KMS-11 (cell line): ENCODE results near the gene MLLT11.

ENCODE experiments used
- H2AFZ ChIP-seq: fragments of 200-600 bp; sonication (generic); 2 replicates; pipeline ENCODE4 v1.6.1; 2016; ENCODE audit warnings: antibody characterized with exemption, mixed run types, low read depth
- H3K27ac ChIP-seq: fragments of 200-600 bp; sonication (generic); 2 replicates; pipeline ENCODE4 v1.6.1; 2016; ENCODE audit warnings: mild to moderate bottlenecking, mixed run types
- H3K27me3 ChIP-seq: fragments of 200-600 bp; sonication (generic); 2 replicates; pipeline ENCODE4 v1.6.1; 2017; ENCODE audit warnings: mild to moderate bottlenecking, low read depth, mixed run types, moderate library complexity; ENCODE audit not compliant: insufficient read depth
- H3K36me3 ChIP-seq: fragments of 200-600 bp; sonication (generic); 2 replicates; pipeline ENCODE4 v1.6.1; 2017; ENCODE audit warnings: mild to moderate bottlenecking, mixed run types; ENCODE audit not compliant: insufficient read depth
- H3K4me1 ChIP-seq: fragments of 200-600 bp; sonication (generic); 2 replicates; pipeline ENCODE4 v1.6.1; 2016; ENCODE audit warnings: mild to moderate bottlenecking, low read depth, mixed run types; ENCODE audit not compliant: poor library complexity, severe bottlenecking
- H3K4me2 ChIP-seq: fragments of 200-600 bp; sonication (generic); 2 replicates; pipeline ENCODE4 v1.7.0; 2016; ENCODE audit warnings: mild to moderate bottlenecking, mixed run types
- H3K4me3 ChIP-seq: fragments of 200-600 bp; sonication (generic); IDR thresholded peaks from 2 replicates; pipeline ENCODE4 v1.6.1; 2017; ENCODE audit warnings: low read depth, low read length, mixed read lengths; ENCODE audit not compliant: insufficient read depth
- H3K79me2 ChIP-seq: fragments of 200-600 bp; sonication (generic); 2 replicates; pipeline ENCODE4 v1.6.1; 2016; ENCODE audit warnings: low read depth, mixed run types; ENCODE audit not compliant: insufficient read depth
- H3K9ac ChIP-seq: fragments of 200-600 bp; sonication (generic); 2 replicates; pipeline ENCODE4 v1.6.1; 2016; ENCODE audit warnings: mild to moderate bottlenecking, mixed run types
- H4K20me1 ChIP-seq: fragments of 200-600 bp; sonication (generic); 2 replicates; pipeline ENCODE4 v1.6.1; 2016; ENCODE audit warnings: mild to moderate bottlenecking, mixed run types; ENCODE audit not compliant: insufficient read depth
- TF ChIP-seq, protein P1 (sequence below): fragments of 200-600 bp; sonication (generic); conservative IDR thresholded peaks from 2 replicates; pipeline ENCODE4 v1.6.1; 2017; ENCODE audit warnings: low read depth, mild to moderate bottlenecking, antibody characterized with exemption, low read length, moderate library complexity, mixed read lengths

The MLLT11 gene

DNA sequence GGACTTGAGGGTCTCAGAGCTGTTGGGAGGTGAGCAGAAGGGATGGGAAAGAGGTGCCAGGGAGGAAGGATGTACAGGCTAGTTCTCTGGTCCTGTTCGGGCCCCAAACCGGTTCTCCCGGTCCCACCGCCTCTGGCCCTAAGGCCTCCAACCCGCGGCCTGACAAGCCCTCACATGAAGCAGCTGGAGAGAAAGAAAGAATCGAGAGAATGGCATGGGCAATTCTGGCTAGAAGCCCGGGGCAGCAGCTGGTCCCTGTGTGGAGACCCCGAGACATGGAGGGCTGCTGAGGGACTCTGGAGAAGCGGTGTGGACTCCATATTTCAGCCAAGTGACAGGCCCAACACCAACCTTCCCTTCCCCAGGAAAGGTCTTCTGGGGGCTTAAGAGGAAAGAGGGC, 1.5 kb upstream of the MLLT11 start:
- H3K36me3 ChIP-seq = peaks cover 17% of the 10 kb centered on the region; the same call in 1 of the 2 replicates
- peak overlapping the region; percentile 75 for H3K4me2 ChIP-seq
- peaks cover 5% of the 10 kb centered on the region; the same call in 1 of the 2 replicates for H4K20me1 ChIP-seq
- peaks cover 48% of the 10 kb centered on the region for H3K79me2 ChIP-seq
- TF ChIP-seq, protein P1, sequence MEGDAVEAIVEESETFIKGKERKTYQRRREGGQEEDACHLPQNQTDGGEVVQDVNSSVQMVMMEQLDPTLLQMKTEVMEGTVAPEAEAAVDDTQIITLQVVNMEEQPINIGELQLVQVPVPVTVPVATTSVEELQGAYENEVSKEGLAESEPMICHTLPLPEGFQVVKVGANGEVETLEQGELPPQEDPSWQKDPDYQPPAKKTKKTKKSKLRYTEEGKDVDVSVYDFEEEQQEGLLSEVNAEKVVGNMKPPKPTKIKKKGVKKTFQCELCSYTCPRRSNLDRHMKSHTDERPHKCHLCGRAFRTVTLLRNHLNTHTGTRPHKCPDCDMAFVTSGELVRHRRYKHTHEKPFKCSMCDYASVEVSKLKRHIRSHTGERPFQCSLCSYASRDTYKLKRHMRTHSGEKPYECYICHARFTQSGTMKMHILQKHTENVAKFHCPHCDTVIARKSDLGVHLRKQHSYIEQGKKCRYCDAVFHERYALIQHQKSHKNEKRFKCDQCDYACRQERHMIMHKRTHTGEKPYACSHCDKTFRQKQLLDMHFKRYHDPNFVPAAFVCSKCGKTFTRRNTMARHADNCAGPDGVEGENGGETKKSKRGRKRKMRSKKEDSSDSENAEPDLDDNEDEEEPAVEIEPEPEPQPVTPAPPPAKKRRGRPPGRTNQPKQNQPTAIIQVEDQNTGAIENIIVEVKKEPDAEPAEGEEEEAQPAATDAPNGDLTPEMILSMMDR = no peak
- H3K27me3 ChIP-seq = no peaks in the 10 kb centered on the region
- H3K4me1 ChIP-seq = peaks cover 38% of the 10 kb centered on the region
- peak overlapping the region; percentile 67 for H3K9ac ChIP-seq
- H3K27ac ChIP-seq = peak overlapping the region; percentile 32; the same call in 1 of the 2 replicates
- H3K4me3 ChIP-seq = peak overlapping the region; percentile 98
- peak overlapping the region; percentile 90; the same call in 1 of the 2 replicates for H2AFZ ChIP-seq

DNA sequence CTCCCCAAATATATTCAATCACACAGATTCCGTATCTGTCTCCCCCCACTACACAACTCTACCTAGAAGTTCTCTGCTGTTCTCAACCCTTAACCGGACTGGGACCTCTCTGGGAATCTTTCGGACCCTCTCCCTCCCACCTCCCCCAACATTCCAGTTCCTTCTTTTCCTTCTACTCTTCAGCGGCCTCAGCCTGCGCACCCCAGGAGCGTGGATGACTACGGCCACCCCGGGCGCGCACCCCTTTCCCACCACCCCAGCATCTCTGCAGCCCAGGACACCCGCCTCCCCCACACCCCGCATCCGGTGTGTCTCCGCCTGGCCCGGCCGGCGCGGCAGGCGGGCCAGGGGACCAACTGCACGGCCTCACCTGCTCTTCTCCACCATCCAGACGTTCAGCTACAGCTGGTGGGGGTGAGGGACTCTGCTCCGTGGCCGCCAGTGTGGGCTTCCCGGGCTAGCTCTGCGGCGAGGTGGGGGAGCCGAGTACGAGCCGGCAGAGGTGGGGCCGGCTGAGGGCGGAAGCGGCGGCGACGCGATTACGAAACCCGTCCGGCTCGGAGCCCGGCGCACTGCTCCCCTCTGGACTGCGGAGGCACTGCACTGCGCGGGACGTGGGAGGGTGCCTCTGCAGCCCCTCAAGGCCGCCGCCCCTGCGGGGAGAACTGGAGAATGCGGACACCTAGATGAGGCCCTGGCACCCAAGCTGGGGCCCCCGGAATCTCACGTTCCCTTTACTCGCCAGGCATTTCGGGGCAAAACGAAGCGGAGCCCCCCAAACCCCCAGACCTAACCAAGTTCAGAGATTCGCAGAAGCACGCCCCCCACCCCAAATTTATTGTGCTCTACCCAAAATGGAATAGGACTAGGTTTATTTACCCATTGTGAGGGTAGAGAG, 839 bp upstream of the MLLT11 start, which contains the start of gene CDC42SE1:
Gene CDC42SE1, minus strand, starts transcription at position 514 of the 898 bp plus-strand sequence. CDS start 3,892 bp downstream, outside the sequence.
- Histone ChIP-seq H3K27ac (peak within 1 kb of the TSS; percentile 32), H2AFZ (peak within 1 kb of the TSS; percentile 90), H4K20me1 (peaks cover 5% of the 10 kb centered on the region; the same call in 1 of the 2 replicates), H3K79me2 (peaks cover 48% of the 10 kb centered on the region), H3K27me3 (no peaks in the 10 kb centered on the region), H3K4me2 (peak within 1 kb of the TSS; percentile 93), H3K9ac (peak within 1 kb of the TSS; percentile 67), H3K36me3 (peaks cover 12% of the 10 kb centered on the region; the same call in 1 of the 2 replicates), H3K4me1 (peaks cover 38% of the 10 kb centered on the region), H3K4me3 (peak within 1 kb of the TSS; percentile 98)
- TF ChIP-seq, protein P1 = peak; percentile 91

DNA sequence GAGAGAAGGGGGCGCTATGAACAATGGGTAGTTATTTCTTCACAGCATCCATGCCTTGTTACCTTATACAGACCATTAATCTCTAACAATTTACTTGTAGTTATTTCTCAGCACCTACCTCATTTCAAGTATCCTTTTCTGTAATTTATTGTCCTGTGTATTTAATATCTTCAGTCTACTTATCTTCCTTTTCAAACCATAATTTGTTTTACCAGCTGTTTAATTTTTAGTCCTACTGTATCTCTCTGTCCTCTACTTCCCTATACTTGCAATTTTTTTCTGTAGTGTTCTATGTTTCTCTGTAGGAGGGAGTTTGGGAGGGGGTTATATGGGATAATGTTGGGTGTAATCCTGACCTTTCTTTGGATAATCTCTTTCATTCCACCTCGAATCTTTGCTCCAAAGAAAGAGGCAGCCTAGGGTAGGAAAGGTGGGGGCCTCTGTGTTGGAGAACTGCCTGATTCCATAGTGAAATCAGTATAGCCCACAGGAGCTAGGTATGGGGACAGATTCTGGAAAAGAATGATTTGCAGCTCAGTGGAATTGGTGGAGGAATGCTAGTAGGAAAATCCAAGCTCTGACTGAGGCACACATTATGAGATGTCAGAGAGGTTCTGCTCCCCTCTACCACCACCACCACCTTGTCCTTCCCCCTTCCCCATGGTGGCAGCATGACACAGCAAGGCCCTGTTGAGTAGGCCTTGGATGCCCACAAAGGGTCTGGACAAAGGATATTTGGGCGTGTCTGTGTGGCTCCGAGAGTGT, 642 bp downstream of the MLLT11 start:
- H4K20me1 ChIP-seq = peaks cover 3% of the 10 kb centered on the region; the same call in 1 of the 2 replicates
- H3K36me3 ChIP-seq = no peaks in the 10 kb centered on the region; the same call in 1 of the 2 replicates
- H3K79me2 ChIP-seq = peaks cover 44% of the 10 kb centered on the region
- H3K9ac ChIP-seq = no peak overlapping the region
- H3K4me1 ChIP-seq = peaks cover 33% of the 10 kb centered on the region
- peak overlapping the region; percentile 90; the same call in 1 of the 2 replicates for H2AFZ ChIP-seq
- TF ChIP-seq, protein P1 = no peak
- no peak overlapping the region for H3K27ac ChIP-seq
- no peaks in the 10 kb centered on the region for H3K27me3 ChIP-seq
- H3K4me3 ChIP-seq = no peak overlapping the region
- 0 out of 2 replicates have a peak overlapping the region, but pooled peaks have one; percentile 93 for H3K4me2 ChIP-seq

DNA sequence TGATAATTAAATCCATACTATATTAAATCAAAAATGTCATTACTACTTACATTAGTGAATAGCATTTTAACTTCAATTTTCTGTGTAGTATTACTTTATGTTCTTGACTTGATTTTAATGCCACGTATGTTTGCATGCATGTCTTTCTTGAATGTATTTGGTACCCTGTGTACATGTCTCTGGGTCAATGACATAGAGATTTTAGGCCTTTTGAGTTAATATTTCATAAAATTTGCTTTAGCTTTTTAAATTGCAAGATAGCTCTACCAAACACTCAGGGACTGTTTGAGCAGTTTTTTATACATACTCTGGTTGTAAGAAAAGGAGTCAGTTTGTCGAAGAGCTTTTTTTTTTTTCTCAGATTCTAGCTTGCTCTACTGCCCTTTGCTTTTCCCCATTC, 1.5 kb downstream of the MLLT11 start:
- Histone ChIP-seq H3K79me2 (peaks cover 35% of the 10 kb centered on the region), H4K20me1 (no peaks in the 10 kb centered on the region), H3K27me3 (no peaks in the 10 kb centered on the region), H2AFZ (no peak overlapping the region), H3K4me3 (no peak overlapping the region), H3K9ac (no peak overlapping the region), H3K27ac (no peak overlapping the region), H3K4me1 (peaks cover 25% of the 10 kb centered on the region), H3K4me2 (no peak overlapping the region), H3K36me3 (no peaks in the 10 kb centered on the region)
- TF ChIP-seq, protein P1 = no peak
